NCI-H2029 treated with DMSO at 0.1 percent for 48 hours (cell line): ENCODE results near the gene TRPM3.

ENCODE experiments used
- DNase-seq: peaks from one replicate; lab custom pipeline; 2025; lab: John Stamatoyannopoulos, UW

Gene TRPM3

DNA sequence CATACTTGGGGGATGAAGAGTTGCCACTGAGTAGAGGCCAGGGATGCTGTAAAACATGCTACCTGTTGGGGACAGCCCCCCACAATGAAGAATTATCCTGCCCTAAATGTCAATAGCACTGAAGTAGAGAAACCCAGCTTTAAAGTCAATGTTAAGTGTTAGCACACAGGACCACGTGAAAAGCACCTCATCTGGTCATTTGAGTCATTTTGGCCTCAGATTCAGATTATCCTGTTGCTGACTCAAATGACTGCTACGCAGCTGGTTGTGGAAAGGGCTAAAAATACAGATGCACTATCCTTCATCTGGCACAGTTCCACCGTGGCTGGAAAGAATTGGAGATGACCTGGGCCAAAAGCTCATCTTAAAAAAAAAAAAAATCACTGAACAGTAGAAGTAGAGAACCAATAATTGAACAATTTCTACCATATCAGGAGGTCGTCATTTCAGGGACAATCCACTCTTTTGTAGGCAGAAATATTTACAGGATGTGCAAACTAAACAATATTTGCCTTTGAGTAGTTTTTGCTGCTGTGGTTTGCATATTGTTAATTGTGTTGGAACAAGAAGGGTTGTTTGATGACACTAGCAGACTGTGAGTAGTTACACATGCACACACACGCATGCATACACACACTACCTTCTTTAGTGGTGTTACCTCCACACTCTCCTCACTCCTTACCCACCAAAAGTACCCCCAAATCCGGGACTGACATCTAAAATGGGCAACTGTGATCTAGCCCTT lies 511.7 kb downstream of the TRPM3 start:
- DNase-seq: no peak

DNA sequence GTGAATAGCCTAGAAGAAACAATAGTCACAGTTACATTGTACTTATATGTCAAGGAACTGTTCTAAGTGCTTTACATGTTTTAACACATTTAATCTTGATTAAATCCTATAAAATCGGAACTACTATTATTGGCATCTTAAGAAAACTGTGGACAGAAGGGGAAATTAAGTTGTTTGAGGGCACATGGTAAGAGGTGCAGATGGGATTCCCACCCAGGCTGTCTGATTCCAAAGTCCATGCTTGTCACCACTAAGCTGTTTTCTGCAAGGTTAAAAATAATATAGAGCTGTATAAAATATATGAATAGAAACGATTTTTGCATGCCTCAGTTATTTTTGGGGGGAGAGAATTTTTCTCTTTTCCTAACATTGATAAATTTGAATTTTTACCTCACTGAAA lies 512.4 kb downstream of the TRPM3 start:
- DNase-seq: no peak

DNA sequence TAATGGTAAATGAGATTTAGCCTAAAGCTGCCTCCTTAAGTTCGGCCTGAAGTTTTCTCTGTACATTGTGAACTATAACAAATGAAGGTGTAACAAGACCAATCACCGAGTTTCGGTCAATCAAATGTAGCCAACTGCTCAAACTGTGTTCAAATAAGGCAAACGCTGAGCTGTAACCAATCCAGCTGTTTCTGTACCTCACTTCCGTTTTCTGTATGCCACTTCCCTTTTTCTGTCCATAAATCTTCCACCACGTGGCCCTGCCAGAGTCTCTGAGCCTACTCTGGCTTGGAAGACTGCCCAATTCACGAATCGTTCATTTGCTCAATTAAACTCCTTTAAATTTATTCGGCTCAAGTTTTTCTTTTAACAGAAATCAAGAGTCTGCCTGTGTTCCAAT lies 513.5 kb downstream of the TRPM3 start:
- DNase-seq: no peak

- no peak for DNase-seq
These were observed 514.1 kb downstream of the TRPM3 start for GRCh38 chr9:70607329-70607728.

GRCh38 chr9:70603020-70603411 lies 518.4 kb downstream of the TRPM3 start:
- DNase-seq: no peak

- DNase-seq: peak; percentile 79
These were observed 519.0 kb downstream of the TRPM3 start for GRCh38 chr9:70602321-70603019.

- peak; percentile 94 for DNase-seq
These were observed 520.1 kb downstream of the TRPM3 start for GRCh38 chr9:70601000-70601951.

DNA sequence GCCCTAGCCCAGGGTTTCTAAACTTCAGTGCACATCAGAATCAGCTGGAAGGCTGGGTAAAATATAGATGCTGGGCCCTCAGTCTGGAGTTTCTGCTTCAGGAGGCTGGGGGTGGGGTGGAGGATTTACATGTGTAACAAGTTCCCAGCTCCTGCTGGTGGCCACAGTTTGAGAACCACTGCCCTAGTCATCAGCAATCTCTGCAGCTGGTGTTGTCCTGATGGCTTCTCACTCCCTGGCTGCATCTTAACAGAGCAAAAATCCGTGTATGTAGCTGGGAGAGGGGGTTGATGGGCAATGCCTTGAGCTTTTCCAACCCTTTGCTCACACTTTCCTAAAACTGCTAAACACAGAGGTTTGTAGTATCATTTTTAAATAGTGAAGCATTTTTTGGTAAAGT lies 520.9 kb downstream of the TRPM3 start:
- no peak for DNase-seq

- no peak for DNase-seq
These were observed 523.5 kb downstream of the TRPM3 start for GRCh38 chr9:70597886-70598285.

DNA sequence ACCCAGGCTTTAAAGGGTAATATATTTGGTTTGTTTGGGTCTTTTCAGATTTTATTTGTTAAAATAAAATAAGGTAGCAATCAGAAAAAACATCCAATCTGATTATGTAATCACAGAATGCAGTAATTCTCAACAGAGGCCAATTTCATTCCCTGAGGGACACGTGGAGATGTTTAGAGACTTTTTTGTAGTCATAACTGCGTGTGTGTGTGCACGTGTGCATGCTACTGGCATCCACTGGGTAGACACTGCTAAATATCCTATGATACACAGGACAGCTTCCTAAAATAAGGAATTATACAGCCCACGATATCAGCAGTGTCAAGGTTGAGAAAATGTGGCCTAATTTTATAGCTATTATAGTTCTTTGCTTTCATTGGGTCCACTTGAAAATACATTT lies 526.2 kb downstream of the TRPM3 start:
- DNase-seq: no peak

GRCh38 chr9:70594386-70594944 lies 527.0 kb downstream of the TRPM3 start:
- DNase-seq: no peak

- no peak for DNase-seq
These were observed 528.2 kb downstream of the TRPM3 start for GRCh38 chr9:70593241-70593640.

DNA sequence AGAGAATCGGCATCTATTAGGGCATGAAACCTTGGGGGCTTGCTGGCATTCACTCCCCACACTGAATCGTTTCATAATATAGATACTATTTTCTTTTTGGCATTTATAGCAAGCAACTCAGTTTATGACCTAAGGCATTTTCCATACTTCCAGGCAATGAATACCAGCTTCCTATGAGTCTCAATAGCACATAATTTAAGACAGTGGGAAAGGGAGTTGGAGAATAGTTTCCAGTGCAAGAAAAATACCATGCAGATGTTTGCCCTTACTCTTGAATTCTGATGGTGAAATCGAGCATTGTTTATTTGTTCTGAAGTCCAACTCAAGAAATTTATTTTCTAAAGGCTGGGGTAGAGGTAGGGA lies 531.1 kb downstream of the TRPM3 start:
- DNase-seq: no peak

DNA sequence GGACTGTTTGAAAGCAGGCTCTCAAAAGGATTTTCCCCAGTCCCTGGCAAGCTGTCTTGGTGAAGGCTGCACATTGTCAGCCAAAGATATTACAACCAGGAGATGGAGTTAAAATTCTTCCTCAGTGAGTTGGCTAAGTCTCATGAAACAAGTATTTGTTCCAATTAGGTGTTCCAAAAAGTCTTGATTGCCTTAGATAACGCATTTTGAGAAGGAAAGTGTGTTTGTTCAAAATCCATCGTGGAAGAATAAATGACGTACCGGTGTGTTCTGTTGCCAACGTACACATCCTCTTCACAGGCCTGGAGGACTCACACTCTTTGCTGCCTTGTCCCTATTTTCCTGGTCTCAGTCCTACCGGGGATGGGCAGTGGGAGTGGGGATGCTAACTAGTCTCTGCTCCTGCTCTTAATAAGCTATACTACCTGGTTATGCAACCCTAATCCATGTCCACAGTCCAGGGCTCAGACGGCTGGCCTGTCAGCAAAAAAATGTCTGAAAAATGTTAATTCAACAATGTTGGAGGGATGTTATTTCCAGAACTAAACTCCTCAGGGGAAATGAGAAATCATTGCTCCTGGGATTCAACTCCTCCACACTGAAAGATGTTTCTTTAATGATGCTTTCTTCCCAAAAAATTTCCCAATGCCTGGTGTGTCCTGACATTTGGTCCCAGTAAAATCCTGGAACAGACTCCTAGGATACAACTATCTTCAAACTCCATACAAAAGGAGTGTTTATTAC lies 531.7 kb downstream of the TRPM3 start:
- DNase-seq: no peak

DNA sequence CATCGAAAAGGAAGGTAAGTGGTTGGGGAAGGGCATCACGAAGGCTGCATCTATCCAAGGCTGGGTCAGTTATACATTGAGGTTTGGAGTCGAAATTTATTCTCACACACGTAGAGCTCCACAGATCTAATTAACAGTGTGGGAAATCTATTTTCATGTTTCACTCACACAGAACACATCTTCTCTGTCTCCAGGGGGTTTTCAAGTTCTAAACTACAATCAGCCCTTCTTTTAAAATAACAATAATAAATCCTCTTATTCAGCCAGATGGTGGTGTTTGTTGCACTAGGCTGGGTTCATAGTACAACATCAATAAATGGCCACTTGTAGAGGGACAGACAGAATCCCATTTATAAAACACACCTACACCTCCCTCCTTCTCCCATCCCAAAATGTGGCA lies 532.4 kb downstream of the TRPM3 start:
- no peak for DNase-seq

- DNase-seq: no peak
These were observed 533.0 kb downstream of the TRPM3 start for GRCh38 chr9:70588381-70588780.

- no peak for DNase-seq
These were observed 534.2 kb downstream of the TRPM3 start for GRCh38 chr9:70587201-70587600.

DNA sequence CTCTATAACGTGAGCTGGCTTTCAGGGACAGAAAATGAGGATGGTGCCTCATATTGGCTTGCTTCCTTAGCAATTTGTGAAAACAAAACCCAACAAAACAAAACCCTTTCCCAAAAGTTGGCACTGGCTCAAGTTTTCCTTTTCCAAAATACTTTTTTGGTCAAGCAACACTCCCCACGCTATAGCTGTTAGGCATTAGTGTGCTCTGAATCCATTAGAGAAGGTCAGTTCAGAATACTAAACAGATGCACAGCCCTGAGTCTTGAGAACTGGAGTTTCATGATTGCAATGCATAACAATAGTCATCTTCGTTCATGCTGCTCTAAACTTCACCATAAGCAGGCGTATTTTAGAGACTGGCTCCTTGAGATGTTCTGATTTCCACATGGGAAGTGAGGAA lies 534.9 kb downstream of the TRPM3 start:
- no peak for DNase-seq

DNA sequence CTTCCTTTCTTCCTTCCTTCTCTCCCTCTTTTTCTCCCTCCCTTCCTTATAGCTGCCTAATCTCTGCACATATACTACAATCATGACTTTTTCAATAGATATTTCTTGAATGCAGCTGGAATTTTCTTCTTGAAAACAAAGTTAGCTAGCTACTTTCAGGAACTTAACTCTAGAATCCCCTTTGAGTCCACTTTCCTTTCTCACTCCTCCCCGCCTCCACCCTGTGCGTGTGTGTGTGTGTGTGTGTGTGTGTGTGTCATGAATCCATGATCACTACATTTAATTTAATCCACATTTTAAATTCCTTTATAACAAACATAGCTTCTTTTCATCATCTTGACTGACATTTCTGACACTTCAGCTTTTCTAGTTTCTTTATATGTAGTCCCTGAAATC lies 539.5 kb downstream of the TRPM3 start:
- no peak for DNase-seq

GRCh38 chr9:70581214-70581954 lies 540.0 kb downstream of the TRPM3 start:
- DNase-seq: no peak

DNA sequence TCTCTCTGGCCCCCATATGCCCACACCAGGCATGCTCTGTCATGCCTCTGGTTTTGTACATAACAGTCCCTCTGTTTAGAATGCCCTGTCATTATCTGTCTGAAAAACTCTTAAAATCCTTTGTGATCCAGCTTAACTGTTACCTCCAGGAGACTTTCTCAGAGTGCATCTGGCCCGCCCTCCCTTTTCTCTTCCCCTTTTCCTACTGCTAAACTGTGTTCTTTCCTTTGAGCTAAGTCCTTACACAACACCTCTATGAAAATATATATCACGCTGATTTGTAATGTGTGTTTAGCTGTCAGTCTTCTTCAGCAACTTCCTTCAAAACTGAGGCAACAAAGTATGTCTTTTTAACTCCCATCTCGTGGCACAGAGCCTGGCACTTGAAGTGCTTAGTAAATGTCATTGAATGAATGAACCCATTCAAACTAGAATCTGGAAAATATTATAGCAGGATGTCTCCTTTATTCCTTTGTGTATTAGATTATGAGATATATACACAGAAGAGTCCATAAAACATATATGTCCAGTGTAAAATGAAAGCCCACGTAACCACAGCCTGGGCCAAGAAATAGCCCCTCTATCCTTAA lies 540.7 kb downstream of the TRPM3 start:
- DNase-seq: no peak
